ENCODE results near the gene RANBP9.

The RANBP9 gene

GRCh38 chr6:13572240-13572639 lies 139.4 kb downstream of the RANBP9 start:
- no peak for DNase-seq
